ENCODE data around the gene EFL1.

DNA sequence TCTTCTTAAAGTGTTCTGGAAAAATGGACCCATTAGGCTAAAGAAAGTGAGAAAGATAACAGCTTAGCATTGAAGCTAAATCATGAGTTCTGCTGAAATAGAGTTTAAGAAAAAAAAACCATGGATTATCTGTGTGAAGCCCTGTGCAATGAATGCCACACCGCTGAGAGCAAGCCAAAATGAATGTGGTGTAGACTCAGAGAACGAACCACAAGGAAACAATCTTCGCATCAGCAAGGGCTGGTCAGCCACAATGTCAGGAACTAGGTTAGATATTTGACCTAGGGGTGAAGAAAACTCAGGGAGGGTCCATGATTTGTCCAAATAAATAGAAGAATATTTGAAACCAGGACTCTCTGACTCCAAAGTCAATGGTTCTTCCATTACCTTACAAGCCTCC, 125.3 kb downstream of the EFL1 start:
- TF ChIP-seq, protein P1, sequence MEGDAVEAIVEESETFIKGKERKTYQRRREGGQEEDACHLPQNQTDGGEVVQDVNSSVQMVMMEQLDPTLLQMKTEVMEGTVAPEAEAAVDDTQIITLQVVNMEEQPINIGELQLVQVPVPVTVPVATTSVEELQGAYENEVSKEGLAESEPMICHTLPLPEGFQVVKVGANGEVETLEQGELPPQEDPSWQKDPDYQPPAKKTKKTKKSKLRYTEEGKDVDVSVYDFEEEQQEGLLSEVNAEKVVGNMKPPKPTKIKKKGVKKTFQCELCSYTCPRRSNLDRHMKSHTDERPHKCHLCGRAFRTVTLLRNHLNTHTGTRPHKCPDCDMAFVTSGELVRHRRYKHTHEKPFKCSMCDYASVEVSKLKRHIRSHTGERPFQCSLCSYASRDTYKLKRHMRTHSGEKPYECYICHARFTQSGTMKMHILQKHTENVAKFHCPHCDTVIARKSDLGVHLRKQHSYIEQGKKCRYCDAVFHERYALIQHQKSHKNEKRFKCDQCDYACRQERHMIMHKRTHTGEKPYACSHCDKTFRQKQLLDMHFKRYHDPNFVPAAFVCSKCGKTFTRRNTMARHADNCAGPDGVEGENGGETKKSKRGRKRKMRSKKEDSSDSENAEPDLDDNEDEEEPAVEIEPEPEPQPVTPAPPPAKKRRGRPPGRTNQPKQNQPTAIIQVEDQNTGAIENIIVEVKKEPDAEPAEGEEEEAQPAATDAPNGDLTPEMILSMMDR (conservative IDR thresholded peaks at IDR 0.05): no peak
- TF ChIP-seq EZH2 (IDR thresholded peaks at IDR 0.05; ENCODE audit: low read depth): no peak
